ENCODE measurements around the gene NHS.

GRCh38 chrX:17774053-17774452 lies 399.1 kb downstream of the NHS start:
- TF ChIP-seq EZH2 (IDR thresholded peaks at IDR 0.05; ENCODE audit: low read length) (no peak), CTCF (optimal IDR thresholded peaks at IDR 0.05 in 1 of 3, IDR thresholded peaks at IDR 0.05 in 1 of 3, conservative IDR thresholded peaks at IDR 0.05 in 1 of 3; ENCODE audit: extremely low read depth in 1 of 3, insufficient read depth in 2 of 3, low read length in 3 of 3) (no peak)
